ENCODE data around the gene SKA2. TPM values are rescaled to one million over a fixed set of nuclear protein-coding genes. Genes with fewer than 3 reads are reported as not detected.

SKA2 gene
- total and polyA plus RNA-seq, 9 of the 15 experiments (the other 6 are each of a cell fraction or from before 2014, with no cell fraction given): 58.1 to 183 (median 133) TPM

- no peaks in the 10 kb centered on the region for H3K9me1 ChIP-seq (ENCODE audit: control insufficient read depth, insufficient read depth, low read length)
- POLR2A ChIA-PET: interaction anchor here (0.9 to 1.7 kb wide), 3 partner anchors 9 to 594 kb away, joined by 3 to 9 read pairs (median 5); no protein-coding TSS in a partner anchor
- FAIRE-seq (no peak), DNase-seq (ENCODE audit: extremely low read depth in 1 of 4, low spot score in 3 of 4) (no peak), ATAC-seq (no peak)
- no peak for TF ChIP-seq MLLT1 (IDR thresholded peaks at IDR 0.05)
- no peak for TF ChIP-seq BCLAF1 (IDR thresholded peaks at IDR 0.05; ENCODE audit: borderline replicate concordance in 1 of 2, control insufficient read depth in 1 of 2, low read depth in 2 of 2, low read length in 1 of 2)
- TF ChIP-seq TCF3 (CRISPR knock-in tag; IDR thresholded peaks at IDR 0.05): no peak
- no peak for TF ChIP-seq SP2 (IDR thresholded peaks at IDR 0.05; ENCODE audit: extremely low read depth, low read depth, low read length, poor library complexity, severe bottlenecking)
- TF ChIP-seq MED1 (CRISPR knock-in tag; IDR thresholded peaks at IDR 0.05; ENCODE audit: borderline replicate concordance): no peak
- TF ChIP-seq XRCC4 (IDR thresholded peaks at IDR 0.05; ENCODE audit: extremely low read depth, insufficient read depth, insufficient read length): no peak
- TF ChIP-seq MAFG (tag; conservative IDR thresholded peaks at IDR 0.05): no peak
- TF ChIP-seq PHB (CRISPR knock-in tag; IDR thresholded peaks at IDR 0.05): no peak
- no peak for TF ChIP-seq ZBTB49 (CRISPR knock-in tag; IDR thresholded peaks at IDR 0.05; ENCODE audit: borderline replicate concordance)
- no peak for TF ChIP-seq ZNF699 (CRISPR knock-in tag; IDR thresholded peaks at IDR 0.05; ENCODE audit: insufficient replicate concordance)
- no peak for TF ChIP-seq PML (IDR thresholded peaks at IDR 0.05; ENCODE audit: low read length)
- no peak for TF ChIP-seq ZNF23 (CRISPR knock-in tag; IDR thresholded peaks at IDR 0.05)
- no peak for TF ChIP-seq PHF20 (IDR thresholded peaks at IDR 0.05; ENCODE audit: partially characterized antibody)
- peaks cover 8 to 12% of the 10 kb centered on the region in 2 experiments; a peak in 4 of 5 replicates for H3K4me1 ChIP-seq (replicated peaks in 1 of 2; ENCODE audit: control insufficient read depth in 2 of 2, insufficient read depth in 2 of 2, low read length in 2 of 2)
- H3K9ac ChIP-seq (ENCODE audit: insufficient read depth in 1 of 2, low read depth in 2 of 2, low read length in 2 of 2): no peak overlapping the region
- H3K4me2 ChIP-seq (ENCODE audit: insufficient read depth, low read length): no peak overlapping the region
- peaks cover 100% of the 10 kb centered on the region for H3K79me2 ChIP-seq (ENCODE audit: control insufficient read depth, insufficient read depth, low read length)
- H3K27ac ChIP-seq (ENCODE audit: extremely low read depth, low read depth, low read length): no peak overlapping the region
- WGBS (ENCODE audit: insufficient coverage, low coverage, missing lambda C conversion rate): 70% methylated on average over 4 of the region's 4 CpGs
- H3K27me3 ChIP-seq (ENCODE audit: control insufficient read depth in 2 of 2, insufficient read depth in 2 of 2, low read length in 2 of 2): no peaks in the 10 kb centered on the region
- CTCF ChIA-PET (ENCODE audit: low intra/inter-chr PET ratio): no interaction called here
- no peaks in the 10 kb centered on the region for H3K9me3 ChIP-seq (replicated peaks; ENCODE audit: control insufficient read depth, insufficient read depth, low read depth, low read length)
- BruUV-seq (replicated peaks): no TSS peak
- no peaks in the 10 kb centered on the region for H4K20me1 ChIP-seq (replicated peaks; ENCODE audit: control insufficient read depth, insufficient read depth, low read length)
- H3K4me3 ChIP-seq: no peak overlapping the region
- peaks cover 50% of the 10 kb centered on the region; the same call in 2 of the 3 replicates for H3K36me3 ChIP-seq (ENCODE audit: control insufficient read depth, insufficient read depth, low read length)
- in situ Hi-C loops (cut with MboI): no loop called here
- H2AFZ ChIP-seq (ENCODE audit: low read depth, low read length): no peak overlapping the region
- intact Hi-C loops (cut with micrococcal nuclease): no loop called here
These were observed 9.4 kb downstream of the SKA2 start for GRCh38 chr17:59145571-59146096.

Data from K562 (cell line).